A549 (cell line): ENCODE data around the gene C10orf105. TPM values are rescaled to one million over a fixed set of nuclear protein-coding genes. Genes with fewer than 3 reads are reported as not detected.

Source experiments
- ATAC-seq, 2 experiments: fragments of 200-7000 bp in 1 of 2; fragments of >200 bp in 1 of 2; cut with Nextera tagmentation in 1 of 2; cut with Tn5 transposase in 1 of 2; 3 replicates each; pipeline versions ENCODE4 v1.8.0 to v1.9.1; 2018 to 2020; ENCODE audit warnings: mild to moderate bottlenecking in 1 of 2, moderate library complexity in 1 of 2
- CTCF ChIA-PET: fragments of 300-600 bp; sonication (Branson Sonifier 250); formaldehyde crosslinking; extraction: SDS; loops from one replicate; lab custom pipeline; 2021; ENCODE audit warnings: antibody characterized with exemption, inconsistent platforms; lab: Yijun Ruan, JAX
- POLR2A ChIA-PET: fragments of 350-600 bp; formaldehyde crosslinking; extraction: SDS; loops from one replicate; lab custom pipeline; 2021; ENCODE audit warnings: antibody characterized with exemption, inconsistent platforms; lab: Yijun Ruan, JAX
- DNase-seq, 2 experiments: peaks; one replicate each; pipeline versions ENCODE4 v3.0.0 to v3.0.0-alpha.2; 2011 to 2016; ENCODE audit warnings: low read depth in 1 of 2, low spot score in 1 of 2
- FAIRE-seq: peaks from 2 replicates; lab custom pipeline; 2011; peaks lifted over from hg19 to GRCh38; lab: Jason Lieb, UNC
- H3K27ac ChIP-seq, 2 experiments: fragments of >200 bp; sonication (Bioruptor Twin); formaldehyde crosslinking; 3 replicates each; pipeline ENCODE4 v1.5.1; 2016 to 2017
- H3K4me1 ChIP-seq: fragments of >200 bp; sonication (Bioruptor Twin); formaldehyde crosslinking; 3 replicates; pipeline ENCODE4 v1.6.1; 2016
- H3K4me2 ChIP-seq: fragments of >200 bp; sonication (Bioruptor Twin); formaldehyde crosslinking; 3 replicates; pipeline ENCODE4 v1.6.1; 2016
- H3K4me3 ChIP-seq: fragments of >200 bp; sonication (Bioruptor Twin); formaldehyde crosslinking; 3 replicates; pipeline ENCODE4 v1.5.1; 2016
- H3K9me3 ChIP-seq: fragments of >200 bp; sonication (Bioruptor Twin); formaldehyde crosslinking; 3 replicates; pipeline ENCODE4 v1.6.1; 2016
- CHD2 ChIP-seq: fragments of 150-350 bp; IDR thresholded peaks from 2 replicates; pipeline ENCODE4 v1.6.1; 2014; ENCODE audit warnings: low read length; ENCODE audit not compliant: partially characterized antibody
- EHF ChIP-seq: fragments of 250-450 bp; sonication (Bioruptor Pico); IDR thresholded peaks from 2 replicates; pipeline ENCODE4 v1.5.0; 2020; ENCODE audit warnings: mild to moderate bottlenecking
- EHMT2 ChIP-seq: fragments of 200-600 bp; sonication (generic); IDR thresholded peaks from 2 replicates; pipeline ENCODE4 v1.6.1; 2016; ENCODE audit warnings: antibody characterized with exemption, low read depth, mild to moderate bottlenecking, moderate library complexity
- EP300 ChIP-seq, 2 experiments: fragments of >200 bp; sonication (Bioruptor Twin); formaldehyde crosslinking; IDR thresholded peaks; 2 replicates in 1 of 2; 3 replicates in 1 of 2; pipeline ENCODE4 v1.6.1; 2016 to 2017
- FOSB ChIP-seq: fragments of 250-450 bp; sonication (Bioruptor Pico); IDR thresholded peaks from 2 replicates; pipeline ENCODE4 v1.5.0; 2020; ENCODE audit warnings: mild to moderate bottlenecking, moderate library complexity
- FOXS1 ChIP-seq: fragments of 250-450 bp; sonication (Bioruptor Pico); IDR thresholded peaks from 2 replicates; pipeline ENCODE4 v1.5.0; 2020; ENCODE audit warnings: mild to moderate bottlenecking, moderate library complexity
- HOXA7 ChIP-seq: fragments of 250-450 bp; sonication (Bioruptor Pico); IDR thresholded peaks from 2 replicates; pipeline ENCODE4 v1.5.0; 2020; ENCODE audit warnings: mild to moderate bottlenecking, moderate library complexity
- KDM1A ChIP-seq: fragments of 200-600 bp; sonication (generic); IDR thresholded peaks from 2 replicates; pipeline ENCODE4 v1.6.1; 2016; ENCODE audit warnings: low read depth, mild to moderate bottlenecking
- MAFK ChIP-seq: fragments of 450-650 bp; IDR thresholded peaks from 2 replicates; pipeline ENCODE4 v1.6.1; 2014; ENCODE audit not compliant: partially characterized antibody
- NFE2L2 ChIP-seq: fragments of 150-350 bp; conservative IDR thresholded peaks from 2 replicates; pipeline ENCODE4 v1.6.1; 2014; ENCODE audit warnings: low read length
- POLR2AphosphoS2 ChIP-seq: conservative IDR thresholded peaks from 2 replicates; pipeline ENCODE4 v1.6.1; 2012; ENCODE audit warnings: low read length, improper control_type of control experiment, inconsistent platforms
- RAD21 ChIP-seq, 2 experiments: fragments of >200 bp in 1 of 2; sonication (Bioruptor Twin) in 1 of 2; formaldehyde crosslinking in 1 of 2; IDR thresholded peaks in 1 of 2; conservative IDR thresholded peaks in 1 of 2; 2 replicates in 1 of 2; 3 replicates in 1 of 2; pipeline ENCODE4 v1.6.1; 2012 to 2018; ENCODE audit warnings: inconsistent platforms in 1 of 2
- RCOR1 ChIP-seq: fragments of 150-350 bp; IDR thresholded peaks from 2 replicates; pipeline ENCODE4 v1.6.1; 2014; ENCODE audit warnings: antibody characterized with exemption, low read length, low read depth
- RFX5 ChIP-seq: fragments of 450-650 bp; IDR thresholded peaks from 2 replicates; pipeline ENCODE4 v1.7.1; 2014; ENCODE audit warnings: antibody characterized with exemption, mild to moderate bottlenecking, moderate library complexity
- SMC3 ChIP-seq: fragments of >200 bp; sonication (Bioruptor Twin); formaldehyde crosslinking; IDR thresholded peaks from 3 replicates; pipeline ENCODE4 v1.6.1; 2018; ENCODE audit warnings: inconsistent platforms
- SREBF2 ChIP-seq: fragments of 450-650 bp; IDR thresholded peaks from 2 replicates; pipeline ENCODE4 v1.6.1; 2014; ENCODE audit warnings: mild to moderate bottlenecking, moderate library complexity
- ZC3H11A ChIP-seq: fragments of 450-650 bp; IDR thresholded peaks from 2 replicates; pipeline ENCODE4 v1.6.1; 2014; ENCODE audit warnings: antibody characterized with exemption, mild to moderate bottlenecking
- WGBS: methylation state at CpG from one replicate; pipeline ENCODE4 v1.1.6; 2017; ENCODE audit errors: missing lambda C conversion rate; 5-methylcytosine and 5-hydroxymethylcytosine counted together
- polyA plus RNA-seq, 4 experiments: library from polyadenylated mRNA; depleted of rRNA in 3 of 4; stranded (reverse); fragments of >200 nt; fragmentation: RNase III in 1 of 4; extraction: RNeasy Plus Mini Kit Qiagen cat#74134 plus additional on column Dnase treatment in 1 of 4; gene quantifications; 2 replicates in 3 of 4; 3 replicates in 1 of 4; pipeline ENCODE4 v1.2.3, GENCODE V29; 2011 to 2017
- TF ChIP-seq, protein P1 (sequence below): IDR thresholded peaks from 2 replicates; pipeline ENCODE4 v1.6.1; 2012
- TF ChIP-seq, protein P2 (sequence below): fragments of >200 bp; sonication (Bioruptor Twin); formaldehyde crosslinking; IDR thresholded peaks from 3 replicates; pipeline ENCODE4 v1.6.1; 2016

The C10orf105 gene
- polyA plus RNA-seq, 2 of the 4 experiments (the other 2 are of a cell fraction): not detected

DNA sequence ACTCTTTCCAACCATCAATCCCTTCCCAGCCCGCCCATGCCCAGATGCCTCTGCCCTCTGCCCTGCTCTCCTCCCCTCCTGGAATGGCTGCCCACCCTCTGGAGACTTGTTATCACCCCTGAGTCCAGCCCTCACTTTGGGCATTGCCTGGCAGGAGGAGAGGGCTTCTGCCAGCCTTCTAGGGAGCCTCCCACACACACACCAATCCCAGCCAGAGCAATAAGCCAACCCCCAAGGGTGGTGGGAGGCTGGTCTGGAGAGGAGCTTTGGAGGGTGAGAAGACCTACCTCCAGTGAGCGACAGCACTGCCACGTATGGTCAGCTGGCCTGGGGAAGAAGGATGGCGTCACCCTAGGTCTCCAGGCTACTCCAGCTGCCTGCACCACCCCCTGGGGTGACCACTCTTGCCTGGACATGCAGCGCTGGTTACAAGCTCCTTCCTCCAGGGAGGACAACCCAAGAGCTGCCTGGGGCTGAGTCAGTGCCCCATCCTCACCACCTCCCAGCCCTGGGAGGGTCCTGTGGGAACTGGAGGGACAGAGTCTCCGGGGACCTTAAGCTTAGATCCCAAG lies 8.4 kb downstream of the C10orf105 start:
- no peak for TF ChIP-seq MAFK
- TF ChIP-seq, protein P1, sequence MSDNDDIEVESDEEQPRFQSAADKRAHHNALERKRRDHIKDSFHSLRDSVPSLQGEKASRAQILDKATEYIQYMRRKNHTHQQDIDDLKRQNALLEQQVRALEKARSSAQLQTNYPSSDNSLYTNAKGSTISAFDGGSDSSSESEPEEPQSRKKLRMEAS: no peak
- TF ChIP-seq RAD21 (conservative IDR thresholded peaks at IDR 0.05 in 1 of 2, IDR thresholded peaks at IDR 0.05 in 1 of 2): no peak
- no peak for TF ChIP-seq SREBF2
- TF ChIP-seq POLR2AphosphoS2: no peak
- TF ChIP-seq, protein P2, sequence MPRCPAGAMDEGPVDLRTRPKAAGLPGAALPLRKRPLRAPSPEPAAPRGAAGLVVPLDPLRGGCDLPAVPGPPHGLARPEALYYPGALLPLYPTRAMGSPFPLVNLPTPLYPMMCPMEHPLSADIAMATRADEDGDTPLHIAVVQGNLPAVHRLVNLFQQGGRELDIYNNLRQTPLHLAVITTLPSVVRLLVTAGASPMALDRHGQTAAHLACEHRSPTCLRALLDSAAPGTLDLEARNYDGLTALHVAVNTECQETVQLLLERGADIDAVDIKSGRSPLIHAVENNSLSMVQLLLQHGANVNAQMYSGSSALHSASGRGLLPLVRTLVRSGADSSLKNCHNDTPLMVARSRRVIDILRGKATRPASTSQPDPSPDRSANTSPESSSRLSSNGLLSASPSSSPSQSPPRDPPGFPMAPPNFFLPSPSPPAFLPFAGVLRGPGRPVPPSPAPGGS: no peak
- no peak for TF ChIP-seq EP300 (IDR thresholded peaks at IDR 0.05)
- TF ChIP-seq CHD2: no peak
- Histone ChIP-seq H3K4me3 (no peak overlapping the region), H3K27ac (no peak overlapping the region), H3K4me1 (peaks cover 21% of the 10 kb centered on the region), H3K9me3 (no peaks in the 10 kb centered on the region), H3K4me2 (no peak overlapping the region)
- DNase-seq: no peak
- CTCF ChIA-PET: interaction anchor here (0.6 to 3.0 kb wide), 9 partner anchors 14 to 397 kb away, joined by 3 to 17 read pairs (median 4); partner anchors contain the start of genes SLC29A3 and VSIR
- no peak for FAIRE-seq
- POLR2A ChIA-PET: no interaction called here
- 73% methylated on average over 2 of the region's 6 CpGs for WGBS
- no peak for ATAC-seq

DNA sequence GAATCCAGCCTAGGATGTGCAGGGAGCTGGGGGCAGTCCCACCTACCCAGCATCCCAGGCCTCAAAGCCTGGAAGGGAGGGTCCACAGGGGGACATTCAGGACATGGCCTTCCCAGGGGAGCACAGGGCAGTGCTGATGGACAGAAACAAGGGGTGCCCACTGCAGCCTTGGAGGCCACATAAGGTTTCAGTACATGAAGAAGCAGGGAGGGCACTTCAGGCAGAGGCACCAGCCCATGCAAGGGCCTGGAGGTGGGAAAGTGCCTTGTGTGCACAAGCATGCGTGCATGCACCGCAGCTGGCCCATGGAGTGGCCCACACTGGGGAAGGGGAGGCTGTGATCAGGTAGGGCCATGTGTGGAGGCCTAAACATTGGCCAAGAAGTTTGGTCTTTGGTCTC lies 9.1 kb downstream of the C10orf105 start:
- DNase-seq: no peak
- POLR2A ChIA-PET: no interaction called here
- Histone ChIP-seq H3K9me3 (no peaks in the 10 kb centered on the region), H3K4me1 (peaks cover 21% of the 10 kb centered on the region)
- TF ChIP-seq EHF (CRISPR knock-in tag) (no peak), NFE2L2 (no peak), EHMT2 (no peak), RCOR1 (no peak), RFX5 (no peak), FOSB (CRISPR knock-in tag) (no peak), HOXA7 (no peak), SREBF2 (no peak), FOXS1 (CRISPR knock-in tag) (no peak), KDM1A (no peak)
- TF ChIP-seq, protein P1: no peak
- TF ChIP-seq, all 56 proteins: peak for 0
- CTCF ChIA-PET: interaction anchor here (1.2 to 3.0 kb wide), 3 partner anchors 14 to 396 kb away, joined by 3 to 17 read pairs (median 7); partner anchors contain the start of gene SLC29A3
- FAIRE-seq (no peak), ATAC-seq (no peak)
- Histone ChIP-seq H3K4me3 (no peak overlapping the region), H3K27ac (no peak overlapping the region), H3K4me2 (no peak overlapping the region)
- 94% methylated on average over 2 of the region's 2 CpGs for WGBS

DNA sequence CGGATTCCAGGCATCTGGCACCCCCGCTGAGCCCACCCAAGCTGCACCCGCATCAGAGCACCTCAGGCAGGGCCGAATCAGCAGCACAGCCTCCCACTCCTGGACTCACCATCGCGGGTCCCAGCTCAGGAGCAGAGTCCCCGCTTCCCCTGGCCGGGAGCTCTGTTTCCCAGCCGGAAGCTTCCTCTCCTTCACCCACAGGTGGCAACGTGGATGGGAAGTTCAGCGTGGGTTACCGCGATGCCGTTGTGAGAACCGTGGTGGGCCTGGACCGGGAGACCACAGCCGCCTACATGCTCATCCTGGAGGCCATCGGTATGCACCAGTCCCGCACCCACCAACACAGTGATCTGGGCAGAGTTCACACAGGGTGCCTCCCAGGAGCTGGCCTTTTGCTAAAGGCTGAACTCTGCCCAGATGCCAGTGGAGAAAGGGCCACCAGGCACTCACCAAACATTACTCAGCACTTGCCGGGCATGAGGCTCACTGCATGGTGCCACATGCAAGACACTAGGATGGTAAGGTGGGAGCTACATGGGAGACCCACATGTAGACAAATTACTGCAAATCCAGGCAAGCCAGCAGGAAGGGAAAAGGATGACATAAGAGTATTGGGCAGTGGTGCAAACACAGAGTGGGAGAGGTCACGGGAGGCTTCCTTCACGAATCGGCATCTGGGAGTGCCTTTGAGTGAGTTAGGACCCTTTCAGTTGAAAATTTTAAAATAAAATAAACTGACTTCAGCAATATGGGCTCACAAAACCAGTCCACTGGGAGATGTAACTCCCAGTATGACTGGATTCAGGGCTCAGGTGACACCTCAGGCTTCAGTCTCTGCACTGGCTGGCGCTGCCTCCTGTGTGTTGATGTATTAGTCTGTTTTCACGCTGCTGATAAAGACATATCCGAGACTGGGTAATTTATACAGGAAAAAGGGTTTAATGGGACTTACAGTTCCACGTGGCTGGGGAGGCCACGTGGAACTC lies 10.4 kb downstream of the C10orf105 start:
- no peak for DNase-seq
- TF ChIP-seq ZC3H11A (no peak), RFX5 (no peak), SMC3 (0 out of 3 replicates have a peak, but pooled peaks have one; percentile 11)
- peak overlapping the region; percentile 20; the same call in 1 of the 3 replicates for H3K4me2 ChIP-seq
- ChIA-PET POLR2A (interaction anchor here (0.7 kb wide), 1 partner anchor 390 kb away, joined by 3 read pairs; the partner anchor contains the start of gene SLC29A3), CTCF (interaction anchor here (0.6 to 9.3 kb wide), 47 partner anchors 7 to 407 kb away, joined by 3 to 133 read pairs (median 5); partner anchors contain the start of genes C10orf105, CDH23, SLC29A3 and VSIR)
- H3K9me3 ChIP-seq: no peaks in the 10 kb centered on the region
- peak in 1 of 2 experiments; percentile 21; a peak in 1 of 6 replicates for ATAC-seq
- no peak overlapping the region for H3K4me3 ChIP-seq
- H3K4me1 ChIP-seq: peaks cover 20% of the 10 kb centered on the region
- H3K27ac ChIP-seq: peak overlapping the region in 1 of 2 experiments; percentile 52; a peak in 3 of 6 replicates
- no peak for FAIRE-seq
- 70% methylated on average over 28 of the region's 28 CpGs for WGBS
